Mammary epithelial cell (primary cell): ENCODE data around the gene ATP10D.

Source experiments
- EZH2 ChIP-seq: IDR thresholded peaks from 2 replicates; pipeline ENCODE4 v1.6.1; 2012; ENCODE audit warnings: low read length, inconsistent platforms, borderline replicate concordance
- TF ChIP-seq, protein P1 (sequence below), 2 donors: IDR thresholded peaks in 1 of 2; conservative IDR thresholded peaks in 1 of 2; 2 replicates each; pipeline ENCODE4 v1.5.1; 2011 to 2012; ENCODE audit warnings: inconsistent platforms in 2 of 2, low read length in 2 of 2, mild to moderate bottlenecking in 2 of 2, control low read depth in 1 of 2, low read depth in 1 of 2; ENCODE audit not compliant: insufficient read depth in 1 of 2; ENCODE audit errors: extremely low read depth in 1 of 2

- TF ChIP-seq, protein P1, sequence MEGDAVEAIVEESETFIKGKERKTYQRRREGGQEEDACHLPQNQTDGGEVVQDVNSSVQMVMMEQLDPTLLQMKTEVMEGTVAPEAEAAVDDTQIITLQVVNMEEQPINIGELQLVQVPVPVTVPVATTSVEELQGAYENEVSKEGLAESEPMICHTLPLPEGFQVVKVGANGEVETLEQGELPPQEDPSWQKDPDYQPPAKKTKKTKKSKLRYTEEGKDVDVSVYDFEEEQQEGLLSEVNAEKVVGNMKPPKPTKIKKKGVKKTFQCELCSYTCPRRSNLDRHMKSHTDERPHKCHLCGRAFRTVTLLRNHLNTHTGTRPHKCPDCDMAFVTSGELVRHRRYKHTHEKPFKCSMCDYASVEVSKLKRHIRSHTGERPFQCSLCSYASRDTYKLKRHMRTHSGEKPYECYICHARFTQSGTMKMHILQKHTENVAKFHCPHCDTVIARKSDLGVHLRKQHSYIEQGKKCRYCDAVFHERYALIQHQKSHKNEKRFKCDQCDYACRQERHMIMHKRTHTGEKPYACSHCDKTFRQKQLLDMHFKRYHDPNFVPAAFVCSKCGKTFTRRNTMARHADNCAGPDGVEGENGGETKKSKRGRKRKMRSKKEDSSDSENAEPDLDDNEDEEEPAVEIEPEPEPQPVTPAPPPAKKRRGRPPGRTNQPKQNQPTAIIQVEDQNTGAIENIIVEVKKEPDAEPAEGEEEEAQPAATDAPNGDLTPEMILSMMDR (conservative IDR thresholded peaks at IDR 0.05 in 1 of 2, IDR thresholded peaks at IDR 0.05 in 1 of 2; ENCODE audit: extremely low read depth in 1 of 2, insufficient read depth in 1 of 2, low read depth in 1 of 2, low read length in 2 of 2) = no peak
- no peak for TF ChIP-seq EZH2
Observed at GRCh38 chr4:47485768-47486167, 693 bp downstream of the ATP10D start.
